ENCODE measurements around the gene TRIM56.
"Not testable (repeated sequence)": the region's sequence is repeated elsewhere in the genome, so short reads cannot be mapped to it uniquely, and the experiment has no call there.

GRCh38 chr7:101105248-101105647 lies 20.0 kb downstream of the TRIM56 start:
- not testable (repeated sequence) for TF ChIP-seq CTCF, POLR2A (IDR thresholded peaks at IDR 0.05)

Measured in heart left ventricle (tissue), 13 donors.